Measurements from ENCODE around the gene DCTD. TPM values are rescaled to one million over a fixed set of nuclear protein-coding genes. Genes with fewer than 3 reads are reported as not detected.

DCTD gene
- 168 and 180 TPM in 2 replicates for total RNA-seq (2022)
- percentile 89 among the genes with signal in this experiment for Bru-seq, nascent RNA
- percentile 89 among the genes with signal in this experiment for BruChase-seq, experiment 1, labeled RNA remaining after a 6-hour chase
- BruChase-seq, experiment 2, labeled RNA remaining after a 2-hour chase = percentile 85 among the genes with signal in this experiment
- long read RNA-seq, transcript DCTD-213 (7 exons, 794 nt) = minor isoform, 21 of 203 reads
- long read RNA-seq, transcript DCTD-202 (6 exons, 1,972 nt) = minor isoform, 33 of 203 reads
- long read RNA-seq, transcript DCTD-201 (6 exons, 1,931 nt) = major isoform, 116 of 203 reads
- long read RNA-seq, partial matches to known transcripts = 6 of 203 reads
- long read RNA-seq, other reads (novel, unspliced or antisense) = 27 of 203 reads

- Mint-ChIP-seq H3K9me3 (ENCODE audit: unreplicated experiment) (no peaks in the 10 kb centered on the region), H3K4me3 (ENCODE audit: unreplicated experiment) (peak within 1 kb of the TSS; percentile 74), H3K27ac (ENCODE audit: low read depth, unreplicated experiment) (peak within 1 kb of the TSS; percentile 84), H3K4me1 (ENCODE audit: insufficient read depth, unreplicated experiment) (peaks cover 13% of the 10 kb centered on the region), H3K27me3 (ENCODE audit: insufficient read depth, unreplicated experiment) (no peaks in the 10 kb centered on the region), H3K36me3 (ENCODE audit: insufficient read depth, unreplicated experiment) (peaks cover 19% of the 10 kb centered on the region)
- POLR2A ChIA-PET = interaction anchor here (0.7 to 1.7 kb wide), 4 partner anchors 14 to 345 kb away, joined by 3 to 9 read pairs (median 5); partner anchors contain the start of gene WWC2
- DNase-seq (ENCODE audit: unreplicated experiment) = peak; percentile 63
- TSS peak; percentile 74 for BruUV-seq (replicated peaks)
- TF ChIP-seq CTCF (IDR thresholded peaks at IDR 0.05; ENCODE audit: unreplicated experiment) = peak; percentile 27
- intact Hi-C loops (cut with micrococcal nuclease) = no loop called here
- CTCF ChIA-PET = interaction anchor here (0.6 to 2.6 kb wide), 5 partner anchors 10 to 332 kb away, joined by 3 to 19 read pairs (median 3); no protein-coding TSS in a partner anchor
Observed at GRCh38 chr4:182917182-182918043, at the start of gene DCTD. Gene DCTD, minus strand, starts transcription at chr4:182917386. Its CDS starts 1,818 bp downstream, at chr4:182915568.

DNA sequence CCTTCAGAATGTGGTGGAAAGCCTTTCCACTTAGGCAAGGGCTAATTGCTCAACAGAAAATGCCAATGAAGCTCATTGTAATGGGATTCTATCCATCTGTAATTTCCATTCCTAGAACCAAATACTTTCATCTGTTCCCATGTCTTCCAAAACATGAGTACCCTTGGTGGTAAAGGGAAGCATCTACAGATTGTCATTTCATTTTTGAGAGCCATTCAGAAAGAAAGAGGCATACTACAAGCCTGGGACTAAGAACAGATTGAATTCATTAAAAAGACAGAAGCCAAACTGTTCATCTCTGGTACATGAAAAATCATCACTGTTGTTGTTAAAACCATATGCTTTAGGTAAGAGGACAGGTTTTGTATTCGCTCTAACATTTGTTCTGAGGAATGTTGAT lies 43.6 kb upstream of the DCTD start:
- no peak for TF ChIP-seq CTCF (IDR thresholded peaks at IDR 0.05; ENCODE audit: unreplicated experiment)
- Mint-ChIP-seq H3K9me3 (ENCODE audit: unreplicated experiment) (peaks cover 8% of the 10 kb centered on the region), H3K27ac (ENCODE audit: low read depth, unreplicated experiment) (no peak overlapping the region), H3K36me3 (ENCODE audit: insufficient read depth, unreplicated experiment) (no peaks in the 10 kb centered on the region), H3K4me1 (ENCODE audit: insufficient read depth, unreplicated experiment) (no peaks in the 10 kb centered on the region), H3K4me3 (ENCODE audit: unreplicated experiment) (no peak overlapping the region), H3K27me3 (ENCODE audit: insufficient read depth, unreplicated experiment) (no peaks in the 10 kb centered on the region)
- BruUV-seq (replicated peaks) = no TSS peak
- ChIA-PET CTCF (interaction anchor here (1.4 to 1.7 kb wide), 2 partner anchors 22 to 301 kb away, joined by 6 read pairs; no protein-coding TSS in a partner anchor), POLR2A (no interaction called here)
- no peak for DNase-seq (ENCODE audit: unreplicated experiment)
- intact Hi-C loops (cut with micrococcal nuclease) = no loop called here

GRCh38 chr4:182960228-182960627 lies 43.0 kb upstream of the DCTD start:
- Mint-ChIP-seq H3K4me1 (ENCODE audit: insufficient read depth, unreplicated experiment) (no peaks in the 10 kb centered on the region), H3K27me3 (ENCODE audit: insufficient read depth, unreplicated experiment) (no peaks in the 10 kb centered on the region), H3K27ac (ENCODE audit: low read depth, unreplicated experiment) (no peak overlapping the region), H3K36me3 (ENCODE audit: insufficient read depth, unreplicated experiment) (no peaks in the 10 kb centered on the region), H3K4me3 (ENCODE audit: unreplicated experiment) (no peak overlapping the region), H3K9me3 (ENCODE audit: unreplicated experiment) (peaks cover 8% of the 10 kb centered on the region)
- TF ChIP-seq CTCF (IDR thresholded peaks at IDR 0.05; ENCODE audit: unreplicated experiment) = no peak
- intact Hi-C loops (cut with micrococcal nuclease) = no loop called here
- ChIA-PET CTCF (no interaction called here), POLR2A (no interaction called here)
- BruUV-seq (replicated peaks) = no TSS peak
- DNase-seq (ENCODE audit: unreplicated experiment) = no peak

- no peaks in the 10 kb centered on the region for H3K27me3 Mint-ChIP-seq (ENCODE audit: insufficient read depth, unreplicated experiment)
- no peak for TF ChIP-seq CTCF (IDR thresholded peaks at IDR 0.05; ENCODE audit: unreplicated experiment)
- H3K36me3 Mint-ChIP-seq (ENCODE audit: insufficient read depth, unreplicated experiment) = no peaks in the 10 kb centered on the region
- ChIA-PET POLR2A (no interaction called here), CTCF (interaction anchor here (0.6 to 1.6 kb wide), 3 partner anchors 18 to 307 kb away, joined by 4 read pairs; no protein-coding TSS in a partner anchor)
- no peaks in the 10 kb centered on the region for H3K4me1 Mint-ChIP-seq (ENCODE audit: insufficient read depth, unreplicated experiment)
- DNase-seq (ENCODE audit: unreplicated experiment) = no peak
- peaks cover 8% of the 10 kb centered on the region for H3K9me3 Mint-ChIP-seq (ENCODE audit: unreplicated experiment)
- BruUV-seq (replicated peaks) = no TSS peak
- intact Hi-C loops (cut with micrococcal nuclease) = no loop called here
- H3K4me3 Mint-ChIP-seq (ENCODE audit: unreplicated experiment) = no peak overlapping the region
- no peak overlapping the region for H3K27ac Mint-ChIP-seq (ENCODE audit: low read depth, unreplicated experiment)
Observed at GRCh38 chr4:182955411-182955810, 38.2 kb upstream of the DCTD start.

Measured in MCF 10A (cell line).